Measurements from ENCODE around the gene HES4. TPM values are rescaled to one million over a fixed set of nuclear protein-coding genes. Genes with fewer than 3 reads are reported as not detected.

HES4 gene
- total and polyA plus RNA-seq, 2 of the 13 experiments (the other 11 are each of a cell fraction or from before 2014, with no cell fraction given) = 8.8 to 10.6 TPM

- TF ChIP-seq E2F1 (CRISPR knock-in tag; IDR thresholded peaks at IDR 0.05) (no peak), TRIM24 (CRISPR knock-in tag; IDR thresholded peaks at IDR 0.05) (no peak), ZNF780A (CRISPR knock-in tag; IDR thresholded peaks at IDR 0.05) (no peak), ZFP82 (CRISPR knock-in tag; IDR thresholded peaks at IDR 0.05; ENCODE audit: borderline replicate concordance) (no peak), ZMYM3 (CRISPR knock-in tag; IDR thresholded peaks at IDR 0.05) (no peak), ERF (CRISPR knock-in tag; IDR thresholded peaks at IDR 0.05) (no peak), ZNF564 (CRISPR knock-in tag; IDR thresholded peaks at IDR 0.05) (no peak), IKZF5 (CRISPR knock-in tag; IDR thresholded peaks at IDR 0.05) (peak; percentile 25; the same call in 1 of the 2 replicates), ZBTB2 (CRISPR knock-in tag; IDR thresholded peaks at IDR 0.05; ENCODE audit: low read depth) (no peak), ZSCAN20 (CRISPR knock-in tag; IDR thresholded peaks at IDR 0.05; ENCODE audit: borderline replicate concordance) (no peak), SNAI1 (CRISPR knock-in tag; IDR thresholded peaks at IDR 0.05; ENCODE audit: borderline replicate concordance) (no peak), HNRNPLL (IDR thresholded peaks at IDR 0.05; ENCODE audit: low read depth, low read length, poor library complexity, severe bottlenecking) (peak; percentile 74), ZNF367 (CRISPR knock-in tag; IDR thresholded peaks at IDR 0.05; ENCODE audit: borderline replicate concordance) (no peak), ZNF446 (CRISPR knock-in tag; IDR thresholded peaks at IDR 0.05) (no peak), SKI (IDR thresholded peaks at IDR 0.05; ENCODE audit: partially characterized antibody) (no peak)
- TF ChIP-seq, protein P1, sequence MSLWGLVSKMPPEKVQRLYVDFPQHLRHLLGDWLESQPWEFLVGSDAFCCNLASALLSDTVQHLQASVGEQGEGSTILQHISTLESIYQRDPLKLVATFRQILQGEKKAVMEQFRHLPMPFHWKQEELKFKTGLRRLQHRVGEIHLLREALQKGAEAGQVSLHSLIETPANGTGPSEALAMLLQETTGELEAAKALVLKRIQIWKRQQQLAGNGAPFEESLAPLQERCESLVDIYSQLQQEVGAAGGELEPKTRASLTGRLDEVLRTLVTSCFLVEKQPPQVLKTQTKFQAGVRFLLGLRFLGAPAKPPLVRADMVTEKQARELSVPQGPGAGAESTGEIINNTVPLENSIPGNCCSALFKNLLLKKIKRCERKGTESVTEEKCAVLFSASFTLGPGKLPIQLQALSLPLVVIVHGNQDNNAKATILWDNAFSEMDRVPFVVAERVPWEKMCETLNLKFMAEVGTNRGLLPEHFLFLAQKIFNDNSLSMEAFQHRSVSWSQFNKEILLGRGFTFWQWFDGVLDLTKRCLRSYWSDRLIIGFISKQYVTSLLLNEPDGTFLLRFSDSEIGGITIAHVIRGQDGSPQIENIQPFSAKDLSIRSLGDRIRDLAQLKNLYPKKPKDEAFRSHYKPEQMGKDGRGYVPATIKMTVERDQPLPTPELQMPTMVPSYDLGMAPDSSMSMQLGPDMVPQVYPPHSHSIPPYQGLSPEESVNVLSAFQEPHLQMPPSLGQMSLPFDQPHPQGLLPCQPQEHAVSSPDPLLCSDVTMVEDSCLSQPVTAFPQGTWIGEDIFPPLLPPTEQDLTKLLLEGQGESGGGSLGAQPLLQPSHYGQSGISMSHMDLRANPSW (CRISPR knock-in tag; IDR thresholded peaks at IDR 0.05; ENCODE audit: borderline replicate concordance) = no peak
- TF ChIP-seq, protein P2, sequence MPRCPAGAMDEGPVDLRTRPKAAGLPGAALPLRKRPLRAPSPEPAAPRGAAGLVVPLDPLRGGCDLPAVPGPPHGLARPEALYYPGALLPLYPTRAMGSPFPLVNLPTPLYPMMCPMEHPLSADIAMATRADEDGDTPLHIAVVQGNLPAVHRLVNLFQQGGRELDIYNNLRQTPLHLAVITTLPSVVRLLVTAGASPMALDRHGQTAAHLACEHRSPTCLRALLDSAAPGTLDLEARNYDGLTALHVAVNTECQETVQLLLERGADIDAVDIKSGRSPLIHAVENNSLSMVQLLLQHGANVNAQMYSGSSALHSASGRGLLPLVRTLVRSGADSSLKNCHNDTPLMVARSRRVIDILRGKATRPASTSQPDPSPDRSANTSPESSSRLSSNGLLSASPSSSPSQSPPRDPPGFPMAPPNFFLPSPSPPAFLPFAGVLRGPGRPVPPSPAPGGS (CRISPR knock-in tag; IDR thresholded peaks at IDR 0.05) = no peak
- TF ChIP-seq, protein P3, sequence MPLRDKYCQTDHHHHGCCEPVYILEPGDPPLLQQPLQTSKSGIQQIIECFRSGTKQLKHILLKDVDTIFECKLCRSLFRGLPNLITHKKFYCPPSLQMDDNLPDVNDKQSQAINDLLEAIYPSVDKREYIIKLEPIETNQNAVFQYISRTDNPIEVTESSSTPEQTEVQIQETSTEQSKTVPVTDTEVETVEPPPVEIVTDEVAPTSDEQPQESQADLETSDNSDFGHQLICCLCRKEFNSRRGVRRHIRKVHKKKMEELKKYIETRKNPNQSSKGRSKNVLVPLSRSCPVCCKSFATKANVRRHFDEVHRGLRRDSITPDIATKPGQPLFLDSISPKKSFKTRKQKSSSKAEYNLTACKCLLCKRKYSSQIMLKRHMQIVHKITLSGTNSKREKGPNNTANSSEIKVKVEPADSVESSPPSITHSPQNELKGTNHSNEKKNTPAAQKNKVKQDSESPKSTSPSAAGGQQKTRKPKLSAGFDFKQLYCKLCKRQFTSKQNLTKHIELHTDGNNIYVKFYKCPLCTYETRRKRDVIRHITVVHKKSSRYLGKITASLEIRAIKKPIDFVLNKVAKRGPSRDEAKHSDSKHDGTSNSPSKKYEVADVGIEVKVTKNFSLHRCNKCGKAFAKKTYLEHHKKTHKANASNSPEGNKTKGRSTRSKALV (CRISPR knock-in tag; IDR thresholded peaks at IDR 0.05) = no peak
Measured at GRCh38 chr1:975896-976683, 23.8 kb downstream of the HES4 start (continued).

All from HepG2 (cell line).